Measurements from ENCODE around the gene LRRN2. TPM values are rescaled to one million over a fixed set of nuclear protein-coding genes. Genes with fewer than 3 reads are reported as not detected.

LRRN2 gene
- total and polyA plus RNA-seq, 9 of the 15 experiments (the other 6 are each of a cell fraction or from before 2014, with no cell fraction given), result 0.05 TPM; not detected in 8

GRCh38 chr1:204623365-204623893, 62.1 kb downstream of the LRRN2 start (continued):
- TF ChIP-seq MGA (IDR thresholded peaks at IDR 0.05), result peak; percentile 58
- no peak for TF ChIP-seq VEZF1 (CRISPR knock-in tag; IDR thresholded peaks at IDR 0.05)
- no peak for TF ChIP-seq FOXM1 (IDR thresholded peaks at IDR 0.05; ENCODE audit: low read depth)
- no peak for TF ChIP-seq FOXM1 (CRISPR knock-in tag; IDR thresholded peaks at IDR 0.05; ENCODE audit: low read depth)
- peak; percentile 79 for TF ChIP-seq MIER1 (IDR thresholded peaks at IDR 0.05; ENCODE audit: low read depth)
- peak in 1 of 2 experiments; percentile 79; a peak in 1 of 4 replicates for TF ChIP-seq TEAD1 (CRISPR knock-in tag; IDR thresholded peaks at IDR 0.05)
- no peak for TF ChIP-seq ARID3A (IDR thresholded peaks at IDR 0.05; ENCODE audit: borderline replicate concordance, low read depth, low read length)
- TF ChIP-seq ZFP91 (CRISPR knock-in tag; IDR thresholded peaks at IDR 0.05), result no peak
- no peak for TF ChIP-seq GABPB1 (CRISPR knock-in tag; IDR thresholded peaks at IDR 0.05)
- no peak for TF ChIP-seq LARP7 (IDR thresholded peaks at IDR 0.05)
- TF ChIP-seq TRIM24 (IDR thresholded peaks at IDR 0.05), result 0 out of 4 replicates have a peak, but pooled peaks of 1 of the 2 experiments have one; percentile 18
- TF ChIP-seq DACH1 (IDR thresholded peaks at IDR 0.05; ENCODE audit: partially characterized antibody), result no peak

All from K562 (cell line).